Erythroblast (primary cell): ENCODE data around the gene CD7.

Source experiments
- DNase-seq, 2 experiments: peaks; one replicate each; lab custom pipeline; 2025; lab: John Stamatoyannopoulos, UW
- GATA1 ChIP-seq: IDR thresholded peaks from 2 replicates; pipeline ENCODE4 v1.6.1; 2011; ENCODE audit warnings: low read depth, mild to moderate bottlenecking, control low read depth, low read length, moderate library complexity
- POLR2A ChIP-seq: IDR thresholded peaks from 2 replicates; pipeline ENCODE4 v1.6.1; 2011; ENCODE audit warnings: mild to moderate bottlenecking, low read length

CD7 gene

GRCh38 chr17:82297280-82297713 is 20.1 kb downstream of the CD7 start:
- TF ChIP-seq GATA1 = no peak
- peak; percentile 55 for TF ChIP-seq POLR2A
- DNase-seq = peak in 1 of 2 experiments; percentile 63

- DNase-seq = no peak
- TF ChIP-seq POLR2A = no peak
- TF ChIP-seq GATA1 = no peak
Observed at GRCh38 chr17:82296511-82297279, 20.7 kb downstream of the CD7 start.

GRCh38 chr17:82295472-82295814 is 22.0 kb downstream of the CD7 start:
- TF ChIP-seq GATA1 = no peak
- TF ChIP-seq POLR2A = no peak
- DNase-seq = no peak

- TF ChIP-seq GATA1 (no peak), POLR2A (peak; percentile 35)
- no peak for DNase-seq
Observed at GRCh38 chr17:82294064-82294773, 23.2 kb downstream of the CD7 start.

GRCh38 chr17:82292251-82293154 is 24.9 kb downstream of the CD7 start:
- peak; percentile 99 for TF ChIP-seq POLR2A
- TF ChIP-seq GATA1 = no peak

GRCh38 chr17:82291582-82292250 is 25.7 kb downstream of the CD7 start:
- DNase-seq = no peak
- TF ChIP-seq POLR2A (no peak), GATA1 (no peak)

More at GRCh38 chr17:82292251-82293154, 24.9 kb downstream of the CD7 start:
- peak; percentile 97 to 98 for DNase-seq

GRCh38 chr17:82287868-82288801 is 29.3 kb downstream of the CD7 start:
- TF ChIP-seq POLR2A (no peak), GATA1 (no peak)
- DNase-seq = peak; percentile 59 to 66

- TF ChIP-seq GATA1 = no peak
- TF ChIP-seq POLR2A = no peak
- DNase-seq = no peak
Observed at GRCh38 chr17:82287013-82287867, 30.2 kb downstream of the CD7 start.

GRCh38 chr17:82285141-82285540 is 32.3 kb downstream of the CD7 start:
- TF ChIP-seq GATA1 (no peak), POLR2A (no peak)
- no peak for DNase-seq

GRCh38 chr17:82283208-82283749 is 34.1 kb downstream of the CD7 start:
- peak; percentile 31 to 56 for DNase-seq
- TF ChIP-seq POLR2A (no peak), GATA1 (no peak)
